Measurements from ENCODE around the gene PTPRK. TPM values are rescaled to one million over a fixed set of nuclear protein-coding genes. Genes with fewer than 3 reads are reported as not detected.
A peak's percentile ranks its signal among the peaks of the same experiment; 100 is the strongest.

The PTPRK gene
- total RNA-seq, 4 donors from 2014 or later: 10.3 to 36.0 (median 20.5) TPM

- no peaks in the 10 kb centered on the region for H3K36me3 ChIP-seq
- no peak overlapping the region for H3K4me3 ChIP-seq
- no peaks in the 10 kb centered on the region for H3K27me3 ChIP-seq
- 77 to 83% methylated on average over 2 of the region's 2 CpGs for WGBS, 2 donors
- TF ChIP-seq CTCF (IDR thresholded peaks at IDR 0.05): no peak
- TF ChIP-seq POLR2A (IDR thresholded peaks at IDR 0.05): no peak
- H3K4me1 ChIP-seq: peaks cover 0 to 12% (median 0%) of the 10 kb centered on the region in 3 donors
- H3K9me3 ChIP-seq: no peaks in the 10 kb centered on the region
- no peak for DNase-seq
- peak overlapping the region in 1 of 4 donors; percentile 36 for H3K27ac ChIP-seq
- intact Hi-C loops (cut with DNase I): no loop called here
Measured at GRCh38 chr6:127951172-127951917, 569.1 kb downstream of the PTPRK start.

DNA sequence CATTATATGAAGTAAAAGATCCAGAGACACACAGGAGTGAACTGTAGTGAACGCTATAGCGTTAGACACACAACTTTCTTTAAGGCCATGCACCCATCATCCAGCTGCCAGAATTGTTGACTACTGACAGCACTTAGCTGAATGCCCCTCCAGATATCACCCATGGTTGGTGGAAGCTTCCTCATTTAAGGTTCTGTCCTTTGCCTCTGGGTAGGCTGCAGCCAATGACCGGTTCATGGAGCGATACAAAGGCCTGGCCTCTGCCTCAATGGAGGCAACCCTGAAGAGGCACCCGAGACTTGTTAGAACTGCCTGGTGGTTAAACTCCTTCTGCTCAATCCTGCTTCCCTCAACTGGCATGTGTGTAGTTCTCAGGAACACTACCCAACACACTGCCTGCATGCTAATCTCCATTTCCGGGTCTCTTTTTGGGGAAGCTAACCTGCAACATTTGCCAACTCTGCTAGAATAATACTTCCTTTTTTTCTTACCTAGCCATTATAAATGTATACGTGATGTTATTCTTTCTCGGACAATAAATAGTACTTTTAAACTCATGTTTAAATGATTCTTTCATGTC is 569.7 kb downstream of the PTPRK start:
- 78 to 80% methylated on average over 8 of the region's 8 CpGs for WGBS, 2 donors
- H3K4me3 ChIP-seq: no peak overlapping the region
- H3K36me3 ChIP-seq: no peaks in the 10 kb centered on the region
- intact Hi-C loops (cut with DNase I): no loop called here
- DNase-seq: no peak
- H3K27me3 ChIP-seq: no peaks in the 10 kb centered on the region
- H3K4me1 ChIP-seq: peaks cover 0 to 12% (median 0%) of the 10 kb centered on the region in 3 donors
- no peak for TF ChIP-seq POLR2A (IDR thresholded peaks at IDR 0.05)
- no peak for TF ChIP-seq CTCF (IDR thresholded peaks at IDR 0.05)
- no peaks in the 10 kb centered on the region for H3K9me3 ChIP-seq
- peak overlapping the region in 1 of 4 donors; percentile 7 for H3K27ac ChIP-seq

DNA sequence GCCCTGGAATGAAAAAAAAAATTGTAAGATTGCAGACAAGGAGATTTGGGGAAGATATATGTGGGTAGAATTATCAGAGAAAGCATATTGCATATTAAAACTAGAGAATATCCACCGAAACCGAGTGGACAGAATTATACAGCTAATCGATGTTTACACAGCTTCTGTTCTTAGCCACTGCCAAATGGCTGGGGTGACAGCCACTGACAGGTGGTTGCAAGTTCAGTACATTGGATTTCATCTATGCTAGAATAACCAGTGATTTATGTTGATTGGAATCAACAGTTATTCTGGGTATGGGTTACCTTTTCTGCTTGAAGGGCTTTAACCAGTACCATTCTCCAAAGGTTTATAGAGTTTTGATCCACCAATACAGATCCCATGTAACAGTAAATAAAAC is 571.1 kb downstream of the PTPRK start:
- Histone ChIP-seq H3K4me1 (peaks cover 0 to 12% (median 0%) of the 10 kb centered on the region in 3 donors), H3K36me3 (no peaks in the 10 kb centered on the region), H3K4me3 (no peak overlapping the region), H3K9me3 (no peaks in the 10 kb centered on the region), H3K27me3 (no peaks in the 10 kb centered on the region), H3K27ac (no peak overlapping the region)
- intact Hi-C loops (cut with DNase I): no loop called here
- 85 to 92% methylated on average over 3 of the region's 3 CpGs for WGBS, 2 donors
- TF ChIP-seq POLR2A (IDR thresholded peaks at IDR 0.05) (no peak), CTCF (IDR thresholded peaks at IDR 0.05) (no peak)
- DNase-seq: no peak

- intact Hi-C loops (cut with DNase I): no loop called here
Measured at GRCh38 chr6:127946388-127946787, 574.0 kb downstream of the PTPRK start.

More at GRCh38 chr6:127946388-127946787, 574.0 kb downstream of the PTPRK start:
- no peak for DNase-seq
- no peaks in the 10 kb centered on the region for H3K36me3 ChIP-seq
- no peaks in the 10 kb centered on the region for H3K27me3 ChIP-seq
- no peak overlapping the region for H3K4me3 ChIP-seq
- H3K4me1 ChIP-seq: no peaks in the 10 kb centered on the region
- TF ChIP-seq POLR2A (IDR thresholded peaks at IDR 0.05) (no peak), CTCF (IDR thresholded peaks at IDR 0.05) (no peak)
- 91 to 92% methylated on average over 2 of the region's 2 CpGs for WGBS, 2 donors
- H3K9me3 ChIP-seq: no peaks in the 10 kb centered on the region
- H3K27ac ChIP-seq: no peak overlapping the region
